Neural progenitor cell (in vitro differentiated cells): ENCODE results near the gene RBM15.

Experiments used
- CTCF ChIP-seq: fragments of 200-600 bp; sonication (generic); IDR thresholded peaks from 2 replicates; pipeline ENCODE4 v1.5.1; 2017; ENCODE audit warnings: antibody characterized with exemption, mild to moderate bottlenecking
- EZH2 ChIP-seq: fragments of 200-600 bp; sonication (generic); IDR thresholded peaks from 2 replicates; pipeline ENCODE4 v1.6.1; 2017; ENCODE audit warnings: antibody characterized with exemption, mild to moderate bottlenecking, moderate library complexity

- TF ChIP-seq CTCF (no peak), EZH2 (no peak)
Observed at GRCh38 chr1:110364221-110364620, 25.0 kb downstream of the RBM15 start.
